GM23338 (cell line): Measurements from ENCODE around the gene NCKAP5.

Experiments
- CREB1 ChIP-seq: fragments of 250-450 bp; sonication (Bioruptor Pico); IDR thresholded peaks from 2 replicates; pipeline ENCODE4 v1.5.0; 2020; ENCODE audit warnings: low read depth, mild to moderate bottlenecking, moderate library complexity
- CTCF ChIP-seq, 2 experiments: fragments of 200-600 bp in 1 of 2; sonication (generic) in 1 of 2; conservative IDR thresholded peaks; 2 replicates each; pipeline versions ENCODE4 v1.5.1 to v1.6.1; 2016 to 2017; ENCODE audit warnings: antibody characterized with exemption in 2 of 2, low read depth in 2 of 2, mild to moderate bottlenecking in 2 of 2, moderate library complexity in 1 of 2
- EZH2 ChIP-seq: fragments of 200-600 bp; sonication (generic); IDR thresholded peaks from one replicate; pipeline ENCODE4 v1.8.0; 2017; ENCODE audit warnings: antibody characterized with exemption, mild to moderate bottlenecking, low read depth; ENCODE audit not compliant: unreplicated experiment
- EZH2phosphoT487 ChIP-seq: fragments of 200-600 bp; sonication (generic); IDR thresholded peaks from one replicate; pipeline ENCODE4 v1.8.1; 2018; ENCODE audit warnings: antibody characterized with exemption; ENCODE audit not compliant: unreplicated experiment
- POLR2AphosphoS5 ChIP-seq: IDR thresholded peaks from 2 replicates; pipeline ENCODE4 v1.6.1; 2016; ENCODE audit warnings: antibody characterized with exemption, low read depth
- STAT1 ChIP-seq: IDR thresholded peaks from one replicate; pipeline ENCODE4 v1.6.1; 2016; ENCODE audit warnings: antibody characterized with exemption; ENCODE audit not compliant: unreplicated experiment
- TF ChIP-seq, protein P1 (sequence below): IDR thresholded peaks from one replicate; pipeline ENCODE4 v1.6.1; 2018; ENCODE audit warnings: antibody characterized with exemption; ENCODE audit not compliant: unreplicated experiment

DNA sequence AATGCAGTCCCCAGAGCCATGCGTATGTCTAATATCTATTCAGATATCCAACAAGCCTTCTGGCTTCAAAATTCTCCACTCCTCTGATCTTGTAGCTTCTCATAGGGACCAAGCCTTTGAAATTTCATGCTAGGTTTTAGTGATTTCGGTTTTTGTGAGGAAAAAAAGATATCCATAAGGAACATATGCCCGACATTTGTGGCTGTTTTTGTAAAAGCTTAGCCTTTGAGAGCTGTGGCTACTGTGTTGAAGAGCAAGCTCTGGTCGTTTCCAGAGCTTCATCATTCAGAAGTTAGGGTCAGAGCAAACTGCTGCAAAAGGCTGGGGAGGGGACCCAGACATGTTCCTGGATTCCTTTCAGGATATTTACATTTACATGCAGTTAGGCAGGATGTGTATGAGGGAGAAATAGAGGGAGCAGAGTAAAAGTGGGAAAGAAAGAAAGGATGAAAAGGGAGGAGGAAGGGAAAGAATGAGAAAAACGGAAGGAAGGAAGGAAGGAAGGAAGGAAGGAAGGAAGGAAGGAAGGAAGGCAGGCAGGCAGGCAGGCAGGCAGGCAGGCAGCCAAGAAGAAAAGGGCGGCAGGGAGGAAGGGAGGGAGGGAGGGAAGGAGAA lies 70.2 kb downstream of the NCKAP5 start:
- TF ChIP-seq CTCF (conservative IDR thresholded peaks at IDR 0.05; ENCODE audit: low read depth in 2 of 2) (no peak), EZH2 (no peak), STAT1 (no peak), EZH2phosphoT487 (no peak), CREB1 (CRISPR knock-in tag) (no peak), POLR2AphosphoS5 (no peak)
- TF ChIP-seq, protein P1, sequence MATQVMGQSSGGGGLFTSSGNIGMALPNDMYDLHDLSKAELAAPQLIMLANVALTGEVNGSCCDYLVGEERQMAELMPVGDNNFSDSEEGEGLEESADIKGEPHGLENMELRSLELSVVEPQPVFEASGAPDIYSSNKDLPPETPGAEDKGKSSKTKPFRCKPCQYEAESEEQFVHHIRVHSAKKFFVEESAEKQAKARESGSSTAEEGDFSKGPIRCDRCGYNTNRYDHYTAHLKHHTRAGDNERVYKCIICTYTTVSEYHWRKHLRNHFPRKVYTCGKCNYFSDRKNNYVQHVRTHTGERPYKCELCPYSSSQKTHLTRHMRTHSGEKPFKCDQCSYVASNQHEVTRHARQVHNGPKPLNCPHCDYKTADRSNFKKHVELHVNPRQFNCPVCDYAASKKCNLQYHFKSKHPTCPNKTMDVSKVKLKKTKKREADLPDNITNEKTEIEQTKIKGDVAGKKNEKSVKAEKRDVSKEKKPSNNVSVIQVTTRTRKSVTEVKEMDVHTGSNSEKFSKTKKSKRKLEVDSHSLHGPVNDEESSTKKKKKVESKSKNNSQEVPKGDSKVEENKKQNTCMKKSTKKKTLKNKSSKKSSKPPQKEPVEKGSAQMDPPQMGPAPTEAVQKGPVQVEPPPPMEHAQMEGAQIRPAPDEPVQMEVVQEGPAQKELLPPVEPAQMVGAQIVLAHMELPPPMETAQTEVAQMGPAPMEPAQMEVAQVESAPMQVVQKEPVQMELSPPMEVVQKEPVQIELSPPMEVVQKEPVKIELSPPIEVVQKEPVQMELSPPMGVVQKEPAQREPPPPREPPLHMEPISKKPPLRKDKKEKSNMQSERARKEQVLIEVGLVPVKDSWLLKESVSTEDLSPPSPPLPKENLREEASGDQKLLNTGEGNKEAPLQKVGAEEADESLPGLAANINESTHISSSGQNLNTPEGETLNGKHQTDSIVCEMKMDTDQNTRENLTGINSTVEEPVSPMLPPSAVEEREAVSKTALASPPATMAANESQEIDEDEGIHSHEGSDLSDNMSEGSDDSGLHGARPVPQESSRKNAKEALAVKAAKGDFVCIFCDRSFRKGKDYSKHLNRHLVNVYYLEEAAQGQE, result no peak
